Lower leg skin (tissue), 3 donors: Measurements from ENCODE around the gene CD177.

ENCODE experiments used
- CTCF ChIP-seq, 3 donors: fragments of 450-650 bp; IDR thresholded peaks; one replicate each; pipeline ENCODE4 v1.5.1; 2016; ENCODE audit warnings: antibody characterized with exemption in 3 of 3, mild to moderate bottlenecking in 3 of 3, moderate library complexity in 2 of 3
- POLR2A ChIP-seq, 2 donors: fragments of 450-650 bp; IDR thresholded peaks; one replicate each; pipeline ENCODE4 v1.6.1; 2016 to 2017; ENCODE audit warnings: antibody characterized with exemption in 2 of 2, mild to moderate bottlenecking in 1 of 2, moderate library complexity in 1 of 2

- TF ChIP-seq CTCF (IDR thresholded peaks at IDR 0.05) = no peak
- no peak for TF ChIP-seq POLR2A (IDR thresholded peaks at IDR 0.05)
Measured at GRCh38 chr19:43362179-43362578, 8.7 kb downstream of the CD177 start.
